Heart left ventricle (tissue), 16 donors: ENCODE data around the gene CUBN. TPM values are rescaled to one million over a fixed set of nuclear protein-coding genes. Genes with fewer than 3 reads are reported as not detected.
"Not testable (repeated sequence)": the region's sequence is repeated elsewhere in the genome, so short reads cannot be mapped to it uniquely, and the experiment has no call there.

Source experiments
- ATAC-seq, 4 donors: fragments of 200-7000 bp; cut with Tn5 transposase; one replicate each; pipeline ENCODE4 v1.9.1; 2020 to 2022; ENCODE audit warnings: moderate library complexity in 4 of 4, mild to moderate bottlenecking in 3 of 4, moderate number of reproducible peaks in 1 of 4
- DNase-seq, 5 donors: peaks; one replicate each; pipeline ENCODE4 v3.0.0-alpha.2; 2020
- H3K27ac ChIP-seq, 12 donors: fragments of 200-600 bp; sonication (generic) in 4 of 12; one replicate each; pipeline versions ENCODE4 v1.5.0 to v1.8.0; 2016 to 2022; ENCODE audit warnings: mild to moderate bottlenecking in 2 of 12
- H3K27me3 ChIP-seq, 9 donors: fragments of 200-600 bp; sonication (generic) in 2 of 9; one replicate each; pipeline versions ENCODE4 v1.5.1 to v1.8.0; 2016 to 2022; ENCODE audit warnings: mild to moderate bottlenecking in 3 of 9
- H3K36me3 ChIP-seq, 9 donors: fragments of 200-600 bp; sonication (generic) in 2 of 9; one replicate each; pipeline versions ENCODE4 v1.5.0 to v1.8.0; 2018 to 2022; ENCODE audit warnings: mild to moderate bottlenecking in 2 of 9
- H3K4me1 ChIP-seq, 12 donors: fragments of 200-600 bp; sonication (generic) in 4 of 12; one replicate each; pipeline versions ENCODE4 v1.5.0 to v1.8.0; 2016 to 2022; ENCODE audit warnings: mild to moderate bottlenecking in 3 of 12
- H3K4me3 ChIP-seq, 12 donors: fragments of 200-600 bp; sonication (generic) in 4 of 12; one replicate each; pipeline versions ENCODE4 v1.5.0 to v1.8.0; 2017 to 2022; ENCODE audit warnings: mild to moderate bottlenecking in 9 of 12, moderate library complexity in 4 of 12
- H3K9me3 ChIP-seq, 12 donors: fragments of 200-600 bp; sonication (generic) in 4 of 12; one replicate each; pipeline versions ENCODE4 v1.5.0 to v1.8.0; 2016 to 2022; ENCODE audit warnings: mild to moderate bottlenecking in 1 of 12
- CTCF ChIP-seq, 12 donors: fragments of 200-600 bp; sonication (generic) in 4 of 12; IDR thresholded peaks; one replicate each; pipeline versions ENCODE4 v1.5.0 to v1.8.0; 2018 to 2022; ENCODE audit warnings: antibody characterized with exemption in 12 of 12, mild to moderate bottlenecking in 5 of 12
- POLR2A ChIP-seq, 2 donors: fragments of 450-650 bp; IDR thresholded peaks; one replicate each; pipeline ENCODE4 v1.6.1; 2017; ENCODE audit warnings: antibody characterized with exemption in 2 of 2, mild to moderate bottlenecking in 2 of 2, moderate library complexity in 2 of 2
- WGBS, 4 donors: extraction: QIAGEN DNeasy Blood & Tissue Kit in 2 of 4; methylation state at CpG; one replicate each; pipeline versions ENCODE4 v1.1.5 to v1.1.7; 2013 to 2018; 5-methylcytosine and 5-hydroxymethylcytosine counted together
- intact Hi-C, 10 donors: fragments of 100-400 bp; cut with DNase I; formaldehyde crosslinking; loops; one replicate each; pipeline versions ENCODE4 v1.11.1 to v1.14.2; 2022
- polyA plus RNA-seq, 2 donors: library from polyadenylated mRNA; stranded (reverse); fragments of 200-250 nt; gene quantifications; one replicate each; pipeline ENCODE4 v1.2.3, GENCODE V29; 2013
- total RNA-seq, 9 donors: library from RNA; depleted of rRNA in 2 of 9; stranded (reverse); fragments of >200 nt in 2 of 9; fragmentation: NEBNext Ultra II Directional in 3 of 9; extraction: Animal tissue kit (Norgen Biotek cat#: 25700) in 3 of 9; gene quantifications; one replicate each; pipeline versions ENCODE4 v1.1.0 to v1.2.4, GENCODE V29; 2016 to 2023
- donor health status: ischemic (EF 13 %, LVEDD 7.1; RV severe dilation, severe dysfunction).
- donor health status: healthy with polysubstance abuse.
- donor health status: DM: no; HTN: yes; CAD: no.
- donor health status: DM: no; HTN: no; CAD: no.
- donor health status: ischemic (EF 25% LVEDD 6.9; RV normal size, moderate dysfunction).
- donor health status: ischemic (EF 25% LVEDD 5.7; RV mildly dilated, moderate dysfunction).
- donor health status: healthy.
- donor health status: DM: yes; HTN: yes; CAD: no.
- donor health status: ischemic (EF 35%, LVEDD 5.7; RV mildly dilated, moderate dysfunction).
- donor health status: nonischemic (EF 11% LVEDD 7.7; RV severe dilation, severe dysfunction).
- donor health status: DM: yes; HTN: yes; CAD: no.
- donor health status: PGD.
- donor health status: ischemic (EF 29% LVEDD 5.4; RV normal size, mild dysfunction).
- donor health status: nonischemic (EF 23%, LVEDD 6.1; RV moderate dilation, normal function).

Gene CUBN
- total and polyA plus RNA-seq, 11 donors, result 0.07 to 1.5 (median 0.44) TPM

GRCh38 chr10:17021656-17022465, 107.8 kb downstream of the CUBN start:
- intact Hi-C loops, result no loop called here
- Histone ChIP-seq H3K4me3 (no peak overlapping the region), H3K27ac (peak overlapping the region in 5 of 12 donors; percentile 60 to 88 (median 64)), H3K27me3 (no peaks in the 10 kb centered on the region), H3K36me3 (no peaks in the 10 kb centered on the region), H3K9me3 (peaks cover 0 to 22% (median 0%) of the 10 kb centered on the region in 12 donors), H3K4me1 (peaks cover 0 to 50% (median 21%) of the 10 kb centered on the region in 12 donors)
- DNase-seq (no peak), ATAC-seq (no peak)
- WGBS, 4 donors, result 75 to 88% (median 82%) methylated on average over 10 of the region's 10 CpGs
- TF ChIP-seq POLR2A (IDR thresholded peaks at IDR 0.05) (no peak), CTCF (IDR thresholded peaks at IDR 0.05) (no peak)

- no peak overlapping the region for H3K27ac ChIP-seq
- no peak overlapping the region for H3K4me3 ChIP-seq
- intact Hi-C loops, result no loop called here
- no peaks in the 10 kb centered on the region for H3K36me3 ChIP-seq
- DNase-seq (no peak), ATAC-seq (no peak)
- WGBS, 4 donors, result 94 to 98% (median 97%) methylated on average over 5 of the region's 5 CpGs
- TF ChIP-seq CTCF (IDR thresholded peaks at IDR 0.05) (no peak), POLR2A (IDR thresholded peaks at IDR 0.05) (no peak)
- no peaks in the 10 kb centered on the region for H3K27me3 ChIP-seq
- H3K4me1 ChIP-seq, result peaks cover 0 to 28% (median 11%) of the 10 kb centered on the region in 12 donors
- peaks cover 0 to 22% (median 0%) of the 10 kb centered on the region in 12 donors for H3K9me3 ChIP-seq
Observed at GRCh38 chr10:17019696-17020095, 109.9 kb downstream of the CUBN start.

- H3K4me1 ChIP-seq, result peaks cover 0 to 36% (median 19%) of the 10 kb centered on the region in 12 donors
- H3K4me3 ChIP-seq, ATAC-seq, H3K36me3 ChIP-seq, DNase-seq, intact Hi-C loops, H3K27me3 ChIP-seq: not testable (repeated sequence)
- 41 to 74% (median 52%) methylated on average over 2 of the region's 2 CpGs for WGBS, 4 donors
- peaks cover 0 to 14% (median 0%) of the 10 kb centered on the region in 12 donors for H3K9me3 ChIP-seq
- peak overlapping the region in 5 of 12 donors; percentile 16 to 43 (median 26) for H3K27ac ChIP-seq
Observed at GRCh38 chr10:17013131-17013983, 116.3 kb downstream of the CUBN start.

- H3K36me3 ChIP-seq, intact Hi-C loops, DNase-seq, H3K27me3 ChIP-seq, ATAC-seq, H3K9me3 ChIP-seq, H3K4me3 ChIP-seq: not testable (repeated sequence)
- H3K27ac ChIP-seq, result peak overlapping the region in 5 of 12 donors; percentile 16 to 43 (median 26)
- peaks cover 0 to 40% (median 23%) of the 10 kb centered on the region in 12 donors for H3K4me1 ChIP-seq
Observed at GRCh38 chr10:17012731-17013130, 116.9 kb downstream of the CUBN start.
